Measurements from ENCODE around the gene HIF3A. TPM values are rescaled to one million over a fixed set of nuclear protein-coding genes. Genes with fewer than 3 reads are reported as not detected.
"Not testable (repeated sequence)": the region's sequence is repeated elsewhere in the genome, so short reads cannot be mapped to it uniquely, and the experiment has no call there.

Gene HIF3A
- polyA plus RNA-seq, 12 donors = 132 to 479 (median 292) TPM

DNA sequence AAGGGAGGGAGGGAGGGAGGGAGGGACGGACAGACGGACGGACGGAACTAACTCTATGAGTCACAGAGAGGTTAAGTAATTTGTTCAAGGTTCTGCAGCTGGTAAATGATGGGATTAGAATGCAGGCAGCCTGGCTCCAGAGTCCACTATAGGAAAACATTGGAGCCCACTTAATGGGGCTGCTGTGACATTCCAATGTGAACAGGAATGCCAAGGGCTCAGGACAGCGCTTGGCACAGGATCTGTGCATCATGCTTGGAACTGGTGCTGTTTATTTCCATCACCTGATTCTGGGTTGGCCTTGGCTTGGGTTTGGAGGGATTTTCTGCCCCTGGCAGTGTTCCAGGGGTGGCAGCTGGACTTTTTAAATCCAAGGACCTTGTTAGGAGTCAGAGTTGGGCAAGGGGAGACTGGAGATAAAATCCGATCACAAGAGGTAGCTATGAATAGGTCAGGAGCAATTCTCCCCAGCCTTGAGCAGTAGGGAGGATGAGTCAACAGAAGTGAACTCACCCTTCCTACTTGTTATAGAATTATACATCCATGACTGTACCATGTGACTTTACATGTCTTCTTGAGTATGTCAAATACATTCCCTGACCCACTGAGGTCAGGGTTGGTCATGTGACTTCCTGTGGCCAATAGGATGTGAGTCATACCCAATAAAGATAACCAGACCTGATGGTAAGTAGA lies 7.8 kb upstream of the HIF3A start:
- no peak for DNase-seq

DNA sequence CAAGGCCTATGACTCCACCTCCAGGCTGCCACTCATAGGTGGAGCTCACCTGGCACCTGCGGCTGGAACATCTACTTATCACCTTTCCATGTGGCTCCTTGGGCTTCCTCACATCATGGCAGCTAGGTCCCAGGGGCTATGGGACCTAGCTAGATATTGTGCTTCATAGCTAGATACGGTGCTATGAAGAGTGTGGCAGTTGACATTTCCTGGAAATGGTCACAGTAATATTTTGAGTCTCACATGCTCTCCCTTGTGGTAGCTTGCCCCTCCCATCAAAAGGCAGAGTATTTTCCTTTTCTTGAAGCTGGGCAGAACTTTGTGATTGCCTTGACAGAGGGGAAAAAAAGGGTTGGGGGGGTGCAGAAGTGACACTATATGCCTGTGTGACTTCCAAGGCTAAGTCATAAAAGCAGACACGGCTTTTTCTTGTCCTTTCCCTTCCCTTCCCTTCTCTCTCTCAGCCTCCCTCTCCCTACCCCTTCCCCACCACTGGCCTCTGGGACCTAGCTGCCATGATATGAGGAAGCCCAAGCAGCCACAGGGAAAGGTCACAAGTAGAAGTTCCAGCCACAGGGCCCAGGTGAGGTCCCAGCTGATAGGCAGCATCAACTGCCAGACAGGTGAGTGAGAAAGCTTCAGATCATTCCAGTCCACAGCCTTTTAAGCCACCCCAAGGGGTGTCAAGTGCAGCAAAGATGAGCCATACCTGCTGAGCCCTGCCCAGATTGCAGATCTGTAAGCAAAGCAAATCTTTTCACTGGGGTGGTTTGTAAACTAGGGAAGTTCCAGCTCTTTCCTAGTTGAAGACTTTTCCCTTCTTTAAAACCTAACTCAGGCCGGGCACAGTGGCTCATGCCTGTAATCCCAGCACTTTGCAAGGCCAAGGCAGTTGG lies 6.9 kb upstream of the HIF3A start:
- DNase-seq = no peak

DNA sequence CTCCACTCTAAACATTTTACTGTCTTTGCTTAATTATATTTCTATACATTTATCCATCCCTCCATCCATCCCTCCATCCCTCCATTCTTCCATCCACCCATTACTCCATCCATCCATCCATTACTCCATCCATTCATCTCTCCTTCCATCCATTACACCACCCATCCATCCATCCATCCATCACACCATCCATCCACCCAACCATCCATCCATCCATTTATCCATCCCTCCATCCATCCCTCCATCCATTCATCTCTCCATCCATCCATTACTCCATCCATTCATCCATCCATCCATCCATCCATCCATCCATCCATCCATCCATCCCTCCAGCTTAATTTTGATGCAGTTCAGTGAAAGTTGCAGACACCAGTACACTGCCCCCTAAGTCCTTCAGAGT lies 5.0 kb upstream of the HIF3A start:
- no peak for DNase-seq

DNA sequence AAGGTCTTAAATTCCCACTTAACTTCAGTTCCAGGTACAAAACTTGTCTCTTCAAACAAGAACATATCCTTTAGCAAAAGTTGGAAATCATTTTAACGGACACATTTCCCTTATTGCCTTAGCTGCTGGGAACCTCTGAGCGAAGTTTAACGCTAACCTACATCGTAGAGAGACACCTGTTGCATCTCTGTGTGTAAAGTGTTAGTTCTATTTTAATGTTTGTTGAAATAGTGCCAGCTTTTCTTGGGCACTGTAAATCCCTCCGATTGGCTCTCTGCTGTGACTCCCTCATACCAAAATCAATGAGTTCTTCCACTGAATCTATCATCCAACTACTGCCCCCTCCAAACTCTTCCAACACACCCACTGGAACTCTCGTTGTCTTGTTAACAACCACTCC lies 2.3 kb upstream of the HIF3A start:
- DNase-seq = no peak

DNA sequence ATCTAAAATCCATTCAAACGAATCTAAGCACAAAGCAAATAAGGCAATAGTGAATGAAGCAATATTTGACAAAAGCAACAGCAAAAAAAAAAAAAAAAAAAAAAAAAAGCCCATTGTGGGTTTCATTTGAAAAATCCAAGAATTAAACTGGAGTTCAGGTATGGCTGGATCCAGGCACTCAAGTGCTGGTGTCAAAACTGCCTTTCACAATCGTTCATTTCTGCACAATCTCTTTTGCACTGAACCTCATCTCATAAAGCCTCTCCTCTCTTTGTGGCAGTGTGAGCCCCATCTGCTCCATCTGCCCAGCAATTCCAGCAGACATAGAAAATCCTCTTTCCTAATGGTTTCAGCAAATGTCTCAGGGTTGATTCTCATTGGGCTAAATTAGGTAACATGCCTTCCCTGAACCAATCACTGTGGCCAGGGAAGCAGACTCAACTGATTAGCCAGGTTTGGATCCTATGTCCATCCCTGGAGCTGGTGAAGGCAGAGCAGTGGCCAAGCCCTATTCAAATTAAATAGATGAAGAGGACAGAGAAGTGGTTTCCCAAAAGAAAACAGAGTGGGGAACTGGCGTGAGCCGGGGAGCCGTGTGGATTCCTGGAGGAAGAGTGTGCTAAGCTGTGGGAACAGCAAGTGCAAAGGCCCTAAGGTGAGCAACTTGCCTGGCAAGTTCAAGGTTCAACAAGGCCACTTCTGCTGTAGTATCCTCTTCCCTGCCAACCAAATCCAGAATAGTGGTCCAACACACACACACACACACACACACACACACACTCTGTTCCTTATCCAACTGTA lies 1.2 kb upstream of the HIF3A start:
- DNase-seq = no peak

DNA sequence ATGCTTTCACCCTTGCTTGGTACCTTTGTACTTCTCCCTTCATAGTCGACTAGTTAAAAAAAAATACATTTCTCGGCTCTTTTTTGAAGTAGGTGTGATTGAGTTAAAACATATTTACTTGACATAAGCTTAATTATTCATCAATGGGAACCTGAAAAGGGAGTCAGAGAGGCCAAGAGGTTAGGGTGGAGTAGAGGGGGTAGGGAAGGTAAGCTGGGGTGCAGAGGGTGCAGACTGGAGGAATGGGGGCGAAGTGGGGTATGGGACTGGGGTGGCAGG lies 701 bp upstream of the HIF3A start:
- no peak for DNase-seq

DNA sequence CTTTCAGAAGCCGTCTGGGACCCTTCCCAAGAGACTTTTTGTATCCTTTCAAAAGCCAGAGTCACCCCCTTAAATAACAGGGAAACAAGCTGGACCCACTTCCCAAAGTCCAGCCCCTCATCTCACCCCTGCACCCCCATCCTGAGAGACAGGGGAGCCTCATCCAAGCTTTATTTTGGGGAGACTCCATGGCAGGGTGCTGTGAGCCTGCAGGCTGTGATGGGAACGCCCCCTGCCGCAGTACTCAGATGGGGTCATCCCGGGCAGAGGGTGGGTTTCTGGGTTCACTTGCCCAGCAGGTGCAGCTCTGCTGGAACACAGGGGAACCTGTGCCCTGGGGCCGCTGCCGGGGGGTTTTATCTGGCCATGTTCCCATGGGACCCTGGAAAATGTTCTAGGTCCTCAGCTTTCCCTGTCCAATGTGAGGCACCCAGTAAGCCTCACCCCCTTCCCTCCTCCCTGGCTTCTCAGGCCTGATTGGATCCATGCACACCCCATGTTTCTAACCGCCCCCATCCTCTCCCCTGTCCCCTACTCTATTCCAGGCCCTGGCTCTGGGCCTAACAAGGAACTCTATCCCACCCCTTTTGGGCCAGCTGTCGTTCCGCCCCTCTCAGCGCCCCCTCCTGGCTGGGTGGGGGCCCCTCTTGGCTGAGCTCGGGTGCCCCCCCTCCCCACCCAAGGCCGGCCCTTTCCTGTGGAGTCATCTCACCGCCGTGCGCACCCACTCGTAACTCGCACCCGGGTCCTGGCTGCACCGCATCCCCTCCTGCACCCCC lies 1.0 kb downstream of the HIF3A start:
- DNase-seq = peak; percentile 91

DNA sequence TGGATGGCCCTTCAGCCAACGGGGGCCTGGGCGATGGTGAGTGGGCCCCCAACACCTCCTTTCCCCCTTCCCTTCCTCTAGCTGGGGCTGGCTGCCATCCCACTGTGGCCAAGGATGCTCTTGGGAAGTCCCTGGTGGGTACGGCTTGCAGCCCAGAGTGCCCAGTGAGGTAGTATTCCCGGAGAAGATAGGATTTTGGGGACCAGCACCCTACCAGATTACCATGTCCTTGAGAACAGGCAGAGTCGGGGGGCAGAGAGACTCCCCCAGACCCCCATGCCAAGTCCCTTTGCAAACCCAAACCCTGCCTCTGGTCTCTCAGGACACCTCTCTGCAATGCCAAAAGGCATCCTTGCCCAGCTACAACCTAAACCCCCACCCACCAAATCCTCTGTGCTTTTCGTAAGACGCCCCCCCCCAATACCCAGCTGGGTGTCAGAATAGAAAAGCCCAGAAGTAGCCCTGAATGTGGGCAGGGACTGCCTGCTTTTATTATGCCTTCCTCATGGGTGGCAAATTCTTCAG lies 1.7 kb downstream of the HIF3A start:
- DNase-seq = peak; percentile 53

DNA sequence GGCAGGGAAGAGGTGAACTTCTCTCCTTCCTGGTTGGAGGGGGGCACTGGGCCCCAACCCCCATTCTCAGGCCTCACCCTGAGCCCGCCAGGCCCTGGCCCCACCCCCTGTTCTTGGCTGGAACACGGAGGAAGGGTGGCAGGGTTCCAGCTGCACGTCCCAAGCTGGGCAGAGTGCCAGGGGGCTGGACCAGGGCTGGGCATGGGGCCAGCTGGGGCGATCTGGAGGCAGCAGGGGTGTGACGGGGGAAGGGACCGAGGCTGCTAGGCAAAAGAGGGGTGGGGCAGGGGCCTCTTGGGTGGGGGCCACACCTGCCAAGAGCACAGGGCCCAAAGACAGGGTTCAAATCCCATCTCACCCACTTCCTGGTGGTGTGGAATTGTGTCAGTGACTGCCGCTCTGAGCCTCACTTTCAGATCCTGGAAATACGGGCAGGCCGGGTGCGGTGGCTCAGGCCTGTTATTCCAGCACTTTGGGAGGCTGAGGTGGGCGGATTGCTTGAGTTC lies 2.2 kb downstream of the HIF3A start:
- peak; percentile 96 for DNase-seq

DNA sequence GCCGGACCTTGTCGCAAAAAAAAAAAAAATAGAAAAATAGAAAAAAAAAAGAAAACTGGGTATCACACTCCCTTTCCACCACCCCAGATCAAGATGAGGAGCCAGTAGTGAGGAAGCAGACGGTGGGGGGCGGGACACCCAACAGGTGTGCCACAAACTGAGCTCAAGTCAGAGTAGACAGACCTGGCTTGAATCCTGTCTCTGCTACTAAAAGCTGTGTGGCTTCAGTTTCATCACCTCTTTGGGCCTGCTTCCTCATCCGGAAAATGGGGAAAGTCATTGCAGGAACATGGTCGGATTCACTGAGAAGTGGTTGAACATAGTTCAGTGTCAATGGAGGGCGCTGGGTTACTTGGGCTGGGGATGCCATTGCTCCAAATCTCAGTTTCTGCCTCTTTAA lies 2.9 kb downstream of the HIF3A start:
- DNase-seq = no peak

DNA sequence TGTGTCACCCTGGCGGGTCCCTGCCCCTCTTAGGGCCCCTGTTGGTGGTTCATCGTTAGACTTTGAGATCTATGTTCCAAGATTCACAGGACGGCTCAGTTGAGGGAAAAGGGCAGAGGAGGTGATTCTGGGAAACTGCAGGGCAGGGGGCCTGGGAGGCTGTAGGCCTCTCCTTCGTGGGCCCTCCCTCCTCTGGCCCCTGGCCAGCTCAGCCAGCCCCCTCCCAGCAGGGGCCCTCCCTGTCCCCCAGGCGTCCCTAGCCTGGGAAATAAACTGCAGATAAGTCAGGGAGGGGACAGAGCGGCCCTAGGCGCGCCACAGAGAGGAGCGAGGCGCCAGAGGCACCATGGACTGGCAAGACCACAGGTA lies 6.5 kb downstream of the HIF3A start:
- no peak for DNase-seq

DNA sequence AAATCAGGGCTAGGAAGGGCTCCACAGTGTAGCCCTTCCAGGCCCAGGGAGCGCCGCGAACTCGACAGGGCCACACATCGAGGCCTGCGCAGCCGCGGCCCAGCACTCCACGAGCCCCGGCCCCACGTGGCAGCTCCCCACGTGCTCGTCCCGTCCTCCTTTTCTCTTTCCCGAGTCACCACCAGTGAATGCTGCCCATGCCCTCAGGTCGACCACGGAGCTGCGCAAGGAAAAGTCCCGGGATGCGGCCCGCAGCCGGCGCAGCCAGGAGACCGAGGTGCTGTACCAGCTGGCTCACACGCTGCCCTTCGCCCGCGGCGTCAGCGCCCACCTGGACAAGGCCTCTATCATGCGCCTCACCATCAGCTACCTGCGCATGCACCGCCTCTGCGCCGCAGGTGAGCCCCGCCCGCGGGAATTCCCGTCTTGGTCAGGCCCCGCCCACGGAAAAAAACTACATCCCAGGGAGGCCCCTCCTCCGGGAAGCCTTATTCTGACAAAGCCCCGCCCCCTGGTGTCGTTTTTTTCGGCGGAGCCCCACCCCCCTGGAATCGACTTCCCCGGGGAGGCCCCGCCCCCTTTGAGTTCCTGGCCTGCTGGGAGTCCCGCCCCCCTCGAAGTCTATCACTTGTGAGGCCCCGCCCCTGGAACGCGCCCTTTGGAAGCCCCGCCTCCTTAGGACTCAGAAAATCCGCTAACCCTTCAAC lies 7.0 kb downstream of the HIF3A start:
- no peak for DNase-seq

DNA sequence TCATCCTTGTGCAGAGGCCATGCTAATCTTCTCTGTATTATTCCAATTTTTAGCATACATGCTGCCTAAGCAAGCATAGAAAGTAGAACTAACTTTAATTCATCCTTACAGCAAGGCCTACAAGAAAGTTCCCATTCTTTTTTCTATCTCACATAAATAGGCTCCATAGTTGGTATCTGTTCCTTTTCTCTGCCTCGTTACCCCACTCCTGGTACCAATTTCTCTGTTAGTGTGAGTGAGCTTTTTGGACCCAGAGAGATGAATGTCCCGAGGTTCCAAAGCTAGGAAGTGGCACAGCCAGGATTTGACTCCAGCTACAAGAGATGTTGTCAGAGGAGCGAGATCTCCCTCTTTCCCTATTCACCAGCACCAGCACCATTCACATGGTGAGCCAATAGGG lies 9.7 kb downstream of the HIF3A start:
- DNase-seq = no peak

DNA sequence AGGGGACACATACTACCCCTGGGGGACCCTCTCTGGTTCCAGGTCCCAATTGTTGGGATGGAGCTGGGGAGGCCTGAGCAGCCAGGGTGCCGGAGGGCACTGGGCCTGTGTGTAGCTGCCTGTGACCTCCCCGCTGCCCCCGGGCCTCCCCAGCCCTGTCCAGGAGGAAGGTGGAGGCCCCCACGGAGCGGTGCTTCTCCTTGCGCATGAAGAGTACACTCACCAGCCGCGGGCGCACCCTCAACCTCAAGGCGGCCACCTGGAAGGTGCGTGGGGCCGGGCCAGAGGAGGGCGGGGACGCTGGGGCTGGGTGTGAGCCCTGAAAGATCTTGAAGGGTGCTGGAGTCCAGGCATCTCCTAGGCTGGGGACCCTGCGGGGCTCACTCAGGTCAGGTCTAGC lies 11.7 kb downstream of the HIF3A start:
- no peak for DNase-seq

DNA sequence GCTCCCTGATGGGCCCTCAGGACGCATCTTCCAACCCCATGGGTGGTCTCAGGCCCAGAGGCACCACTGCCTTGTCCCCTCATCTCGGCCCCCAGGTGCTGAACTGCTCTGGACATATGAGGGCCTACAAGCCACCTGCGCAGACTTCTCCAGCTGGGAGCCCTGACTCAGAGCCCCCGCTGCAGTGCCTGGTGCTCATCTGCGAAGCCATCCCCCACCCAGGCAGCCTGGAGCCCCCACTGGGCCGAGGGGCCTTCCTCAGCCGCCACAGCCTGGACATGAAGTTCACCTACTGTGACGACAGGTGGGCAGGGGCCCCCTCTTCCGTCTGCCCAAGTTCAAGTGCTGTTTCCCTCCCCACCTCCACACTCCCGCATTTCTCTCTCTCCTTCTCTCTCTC lies 12.2 kb downstream of the HIF3A start:
- no peak for DNase-seq

DNA sequence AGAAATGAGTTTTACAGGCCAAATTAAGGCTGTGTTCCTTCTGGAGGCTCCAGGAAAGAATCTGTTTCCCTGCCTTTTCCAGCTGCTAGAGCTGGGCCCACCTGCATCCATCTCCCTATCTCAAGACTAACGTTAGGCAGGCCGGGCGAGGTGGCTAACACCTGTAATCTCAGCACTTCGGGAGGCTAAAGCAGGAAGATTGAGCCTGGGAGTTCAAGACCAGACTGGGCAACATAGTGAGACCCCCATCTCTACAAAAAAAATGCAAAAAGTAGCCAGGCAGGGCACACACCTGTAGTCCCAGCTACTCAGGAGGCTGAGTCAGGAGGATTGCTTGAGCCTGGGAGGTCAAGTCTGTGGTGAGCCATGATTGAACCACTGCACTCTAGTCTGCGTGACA lies 14.6 kb downstream of the HIF3A start:
- no peak for DNase-seq

DNA sequence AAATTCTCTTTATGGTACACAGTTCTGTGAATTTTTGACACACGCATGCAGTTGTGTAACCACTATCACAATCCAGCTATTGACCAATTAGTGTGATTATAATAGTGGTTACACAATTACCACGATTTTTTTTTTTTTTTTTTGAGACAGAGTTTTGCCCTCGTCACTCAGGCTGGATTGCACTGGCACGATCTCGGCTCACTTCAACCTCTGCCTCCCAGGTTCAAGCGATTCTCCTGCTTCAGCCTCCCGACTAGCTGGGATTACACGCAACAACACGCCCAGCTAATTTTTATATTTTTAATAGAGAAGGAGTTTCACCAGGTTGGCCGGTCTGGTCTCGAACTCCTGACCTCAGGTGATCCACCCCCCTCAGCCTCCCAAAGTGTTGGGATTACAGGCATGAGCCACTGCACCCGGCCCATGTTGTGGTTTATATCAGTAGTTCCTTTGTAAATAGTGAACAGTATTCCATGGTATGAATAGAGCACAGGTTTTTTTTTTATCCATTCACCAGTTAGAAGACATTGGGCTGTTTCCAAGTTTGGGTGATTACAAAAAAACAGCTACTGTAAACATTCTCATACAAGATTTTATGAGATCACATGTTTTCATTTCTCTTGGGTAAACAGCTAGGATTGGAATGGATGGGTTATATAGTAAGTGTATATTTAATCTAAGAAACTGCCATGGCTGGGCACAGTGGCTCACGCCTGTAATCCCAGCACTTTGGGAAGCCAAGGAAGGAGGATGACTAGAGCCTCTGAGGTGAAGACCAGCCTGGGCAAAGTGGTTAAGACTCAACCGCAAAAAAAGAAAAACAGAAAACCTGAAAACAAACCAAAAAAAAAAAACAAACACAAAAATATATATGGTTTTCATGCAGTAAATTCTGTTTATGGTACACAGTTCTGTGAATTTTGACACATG lies 17.0 kb downstream of the HIF3A start:
- not testable (repeated sequence) for DNase-seq

DNA sequence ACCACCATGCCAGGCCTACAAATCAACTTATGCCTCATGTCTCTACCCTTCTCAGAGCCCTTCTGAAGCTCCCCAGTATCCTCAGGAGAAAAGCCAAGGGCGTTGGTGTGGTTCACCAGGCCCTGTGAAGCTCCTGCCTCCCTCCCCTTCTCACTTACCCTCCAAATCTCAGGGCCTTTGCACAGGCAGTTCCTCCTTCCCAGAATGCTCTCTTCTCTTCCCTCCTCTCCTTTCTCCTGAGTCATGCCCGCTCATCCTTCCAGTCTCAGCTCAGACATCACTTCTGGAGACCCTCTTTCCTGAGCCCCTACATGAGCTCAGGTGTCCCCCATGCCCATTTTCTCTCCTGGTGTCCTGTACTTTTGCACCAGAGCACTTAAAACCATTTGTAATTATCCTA lies 20.5 kb downstream of the HIF3A start:
- DNase-seq = no peak

DNA sequence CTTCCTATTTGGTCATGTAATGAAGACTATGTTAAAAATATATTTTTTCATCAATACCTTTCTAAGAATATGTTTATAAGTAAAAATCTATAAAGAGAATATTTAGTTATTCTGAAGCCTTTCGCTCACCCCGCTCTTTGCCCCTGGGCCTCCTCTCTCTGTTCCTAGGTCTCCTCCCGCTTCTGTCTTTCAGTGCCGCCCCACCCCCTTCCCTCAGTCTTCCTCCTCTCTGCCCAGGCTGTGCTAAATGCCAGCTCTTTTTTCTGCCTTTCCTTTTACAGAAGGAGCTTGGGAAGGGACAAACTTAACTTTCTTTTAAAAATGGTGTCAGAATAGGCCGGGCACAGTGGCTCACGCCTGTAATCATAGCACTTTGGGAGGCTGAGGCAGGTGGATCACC lies 22.8 kb downstream of the HIF3A start:
- no peak for DNase-seq

DNA sequence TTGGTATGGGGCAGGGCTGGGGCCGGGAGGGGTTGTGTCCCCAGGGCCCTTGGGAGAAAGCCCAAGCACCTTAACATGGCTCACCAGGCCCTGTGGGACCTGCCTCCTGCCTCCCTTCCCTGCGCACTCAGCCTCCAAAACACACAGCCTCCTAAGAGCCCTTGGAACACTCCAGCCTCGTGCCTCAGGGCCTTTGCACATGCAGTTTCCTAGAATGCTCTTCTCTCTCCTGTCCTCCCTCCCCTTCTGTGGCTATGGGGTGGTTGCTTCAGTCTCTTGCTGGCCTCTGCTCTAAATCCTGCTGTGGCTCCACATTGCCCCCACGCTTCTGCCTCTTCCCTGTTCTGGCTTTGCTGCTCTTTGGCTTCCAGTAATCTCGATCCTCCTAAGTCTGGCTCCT lies 23.7 kb downstream of the HIF3A start:
- DNase-seq = no peak
